Adipocyte (in vitro differentiated cells): ENCODE data around the gene COL8A1.
A peak's percentile ranks its signal among the peaks of the same experiment; 100 is the strongest.

ENCODE experiments used
- DNase-seq: peaks from one replicate; pipeline ENCODE4 v3.0.0-alpha.2; 2015; ENCODE audit warnings: low read depth
- H3K27me3 ChIP-seq: replicated peaks from 2 replicates; pipeline ENCODE4 v1.7.0; 2013; ENCODE audit warnings: mild to moderate bottlenecking, low read length, moderate library complexity; ENCODE audit not compliant: control insufficient read depth, insufficient read depth
- H3K36me3 ChIP-seq: 2 replicates; pipeline ENCODE4 v1.7.0; 2013; ENCODE audit warnings: low read length, mild to moderate bottlenecking, moderate library complexity; ENCODE audit not compliant: control insufficient read depth, insufficient read depth, severe bottlenecking
- H3K4me1 ChIP-seq: 2 replicates; pipeline ENCODE4 v1.7.0; 2013; ENCODE audit warnings: mild to moderate bottlenecking, low read length, moderate library complexity; ENCODE audit not compliant: control insufficient read depth, insufficient read depth
- H3K4me3 ChIP-seq: 2 replicates; pipeline ENCODE4 v1.7.0; 2013; ENCODE audit warnings: mild to moderate bottlenecking, low read length, moderate library complexity
- H3K9ac ChIP-seq: 2 replicates; pipeline ENCODE4 v1.7.0; 2013; ENCODE audit warnings: mild to moderate bottlenecking, low read length, moderate library complexity
- H3K9me3 ChIP-seq: 2 replicates; pipeline ENCODE4 v1.7.0; 2013; ENCODE audit warnings: mild to moderate bottlenecking, low read length, moderate library complexity; ENCODE audit not compliant: control insufficient read depth

Gene COL8A1

GRCh38 chr3:99656624-99657023 lies 18.2 kb downstream of the COL8A1 start:
- H3K27me3 ChIP-seq, result no peaks in the 10 kb centered on the region
- no peak for DNase-seq
- no peaks in the 10 kb centered on the region for H3K36me3 ChIP-seq
- no peak overlapping the region for H3K4me3 ChIP-seq
- peak overlapping the region; percentile 1 for H3K9ac ChIP-seq
- no peaks in the 10 kb centered on the region for H3K9me3 ChIP-seq
- H3K4me1 ChIP-seq, result peaks cover 47% of the 10 kb centered on the region

- Histone ChIP-seq H3K36me3 (no peaks in the 10 kb centered on the region), H3K27me3 (no peaks in the 10 kb centered on the region), H3K4me3 (no peak overlapping the region), H3K4me1 (peaks cover 40% of the 10 kb centered on the region), H3K9ac (peak overlapping the region; percentile 3), H3K9me3 (no peaks in the 10 kb centered on the region)
- DNase-seq, result no peak
Measured at GRCh38 chr3:99658274-99658673, 19.9 kb downstream of the COL8A1 start.

- Histone ChIP-seq H3K9me3 (no peaks in the 10 kb centered on the region), H3K36me3 (no peaks in the 10 kb centered on the region), H3K4me1 (peaks cover 40% of the 10 kb centered on the region), H3K27me3 (no peaks in the 10 kb centered on the region), H3K4me3 (peak overlapping the region; percentile 9), H3K9ac (peak overlapping the region; percentile 34)
- DNase-seq, result peak; percentile 91
Measured at GRCh38 chr3:99659032-99659431, 20.6 kb downstream of the COL8A1 start.

- Histone ChIP-seq H3K36me3 (no peaks in the 10 kb centered on the region), H3K27me3 (no peaks in the 10 kb centered on the region)
- no peak for DNase-seq
Measured at GRCh38 chr3:99659951-99660350, 21.6 kb downstream of the COL8A1 start.

GRCh38 chr3:99662838-99663570 lies 24.6 kb downstream of the COL8A1 start:
- Histone ChIP-seq H3K4me3 (no peak overlapping the region), H3K36me3 (no peaks in the 10 kb centered on the region), H3K9me3 (no peaks in the 10 kb centered on the region), H3K9ac (no peak overlapping the region), H3K27me3 (no peaks in the 10 kb centered on the region), H3K4me1 (peaks cover 42% of the 10 kb centered on the region)
- DNase-seq, result no peak

More at GRCh38 chr3:99659951-99660350, 21.6 kb downstream of the COL8A1 start:
- Histone ChIP-seq H3K4me1 (peaks cover 40% of the 10 kb centered on the region), H3K9me3 (no peaks in the 10 kb centered on the region), H3K9ac (peak overlapping the region; percentile 34), H3K4me3 (peak overlapping the region; percentile 9)

- H3K36me3 ChIP-seq, result no peaks in the 10 kb centered on the region
- H3K4me3 ChIP-seq, result no peak overlapping the region
- no peaks in the 10 kb centered on the region for H3K9me3 ChIP-seq
- H3K9ac ChIP-seq, result no peak overlapping the region
- DNase-seq, result no peak
- no peaks in the 10 kb centered on the region for H3K27me3 ChIP-seq
- peaks cover 32% of the 10 kb centered on the region for H3K4me1 ChIP-seq
Measured at GRCh38 chr3:99663977-99664376, 25.6 kb downstream of the COL8A1 start.

GRCh38 chr3:99665017-99665416 lies 26.6 kb downstream of the COL8A1 start:
- H3K9me3 ChIP-seq, result no peaks in the 10 kb centered on the region
- H3K27me3 ChIP-seq, result no peaks in the 10 kb centered on the region
- H3K36me3 ChIP-seq, result no peaks in the 10 kb centered on the region
- no peak overlapping the region for H3K9ac ChIP-seq
- peaks cover 24% of the 10 kb centered on the region for H3K4me1 ChIP-seq
- no peak for DNase-seq
- H3K4me3 ChIP-seq, result no peak overlapping the region

- Histone ChIP-seq H3K9ac (no peak overlapping the region), H3K9me3 (no peaks in the 10 kb centered on the region), H3K27me3 (no peaks in the 10 kb centered on the region), H3K4me1 (peaks cover 21% of the 10 kb centered on the region), H3K4me3 (peak overlapping the region; percentile 21), H3K36me3 (no peaks in the 10 kb centered on the region)
- DNase-seq, result peak; percentile 68
Measured at GRCh38 chr3:99666201-99666600, 27.8 kb downstream of the COL8A1 start.

GRCh38 chr3:99668044-99668443 lies 29.6 kb downstream of the COL8A1 start:
- DNase-seq, result no peak
- peaks cover 21% of the 10 kb centered on the region for H3K4me1 ChIP-seq
- no peaks in the 10 kb centered on the region for H3K27me3 ChIP-seq
- H3K36me3 ChIP-seq, result no peaks in the 10 kb centered on the region
- no peaks in the 10 kb centered on the region for H3K9me3 ChIP-seq
- H3K4me3 ChIP-seq, result no peak overlapping the region
- no peak overlapping the region for H3K9ac ChIP-seq

GRCh38 chr3:99669879-99670555 lies 31.6 kb downstream of the COL8A1 start:
- no peaks in the 10 kb centered on the region for H3K27me3 ChIP-seq
- H3K9me3 ChIP-seq, result no peaks in the 10 kb centered on the region
- DNase-seq, result peak; percentile 63
- H3K4me1 ChIP-seq, result peaks cover 24% of the 10 kb centered on the region
- H3K9ac ChIP-seq, result no peak overlapping the region
- no peak overlapping the region for H3K4me3 ChIP-seq
- H3K36me3 ChIP-seq, result no peaks in the 10 kb centered on the region

- Histone ChIP-seq H3K36me3 (no peaks in the 10 kb centered on the region), H3K9ac (no peak overlapping the region), H3K4me1 (peaks cover 26% of the 10 kb centered on the region), H3K4me3 (no peak overlapping the region), H3K27me3 (no peaks in the 10 kb centered on the region), H3K9me3 (no peaks in the 10 kb centered on the region)
- no peak for DNase-seq
Measured at GRCh38 chr3:99670556-99670950, 32.2 kb downstream of the COL8A1 start.
